Activated naive CD8-positive, alpha-beta T cell treated with anti-CD3 and anti-CD28 coated beads, Interleukin-2, amount 50 U/mL, for 16 hours (primary cell): ENCODE data around the gene ZBTB9.
"Not testable (repeated sequence)": the region's sequence is repeated elsewhere in the genome, so short reads cannot be mapped to it uniquely, and the experiment has no call there.

Experiments used
- DNase-seq: peaks from one replicate; pipeline ENCODE4 v3.0.0-alpha.2; 2020; ENCODE audit warnings: low read depth, low spot score

ZBTB9 gene

DNA sequence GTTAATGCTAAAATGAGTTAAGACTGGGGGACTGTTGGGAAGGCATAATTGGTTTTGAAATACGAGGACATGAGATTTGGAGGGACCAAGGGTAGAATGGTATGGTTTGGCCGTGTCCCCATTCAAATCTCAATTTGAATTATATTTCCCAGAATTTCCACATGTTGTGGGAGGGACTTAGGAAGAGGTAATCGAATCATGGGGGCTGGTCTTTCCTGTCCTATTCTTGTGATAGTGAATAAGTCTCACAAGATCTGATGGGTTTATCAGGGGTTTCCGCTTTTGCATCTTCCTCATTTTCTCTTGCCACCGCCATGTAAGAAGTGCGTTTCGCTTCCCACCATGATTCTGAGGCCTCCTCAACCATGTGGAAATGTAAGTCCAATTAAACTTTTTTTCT is 12.7 kb downstream of the ZBTB9 start:
- DNase-seq: no peak

DNA sequence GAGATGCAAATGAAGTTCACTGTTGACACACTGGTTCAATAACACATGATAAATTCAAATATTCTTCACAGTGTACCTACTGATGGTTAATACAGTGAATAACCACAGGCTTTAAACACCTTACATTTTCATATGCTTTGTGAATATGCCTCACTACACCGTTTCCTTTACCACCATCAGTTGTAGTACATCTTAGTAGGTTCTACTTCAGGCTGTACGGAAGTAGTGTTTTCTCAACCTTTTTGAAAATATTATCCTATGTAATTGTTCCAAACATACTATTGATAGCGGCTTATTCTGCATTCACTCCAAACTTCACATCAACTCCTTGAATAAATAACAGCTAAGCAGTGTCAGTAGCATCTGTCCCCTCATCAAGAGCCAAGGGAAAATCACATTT is 15.3 kb downstream of the ZBTB9 start:
- no peak for DNase-seq

DNA sequence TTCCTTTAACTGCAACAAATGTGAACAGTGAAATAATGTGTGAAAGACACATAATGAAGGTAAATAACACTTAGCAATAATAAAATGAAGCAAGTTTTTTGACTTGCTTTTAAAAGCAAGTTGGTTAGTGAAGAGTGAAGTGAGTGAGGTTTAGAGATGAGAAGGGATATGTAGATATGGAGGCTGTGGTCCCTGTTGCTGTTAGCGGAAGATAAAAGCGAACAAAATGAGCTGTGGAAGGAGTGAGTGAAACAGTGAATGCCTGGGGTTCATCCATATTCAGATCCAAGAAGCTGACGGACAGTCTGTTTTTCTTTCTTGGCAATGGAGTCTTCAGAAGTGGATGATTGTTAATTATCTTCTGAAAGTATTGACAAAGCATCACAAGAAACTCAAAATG is 23.5 kb downstream of the ZBTB9 start:
- DNase-seq: no peak

DNA sequence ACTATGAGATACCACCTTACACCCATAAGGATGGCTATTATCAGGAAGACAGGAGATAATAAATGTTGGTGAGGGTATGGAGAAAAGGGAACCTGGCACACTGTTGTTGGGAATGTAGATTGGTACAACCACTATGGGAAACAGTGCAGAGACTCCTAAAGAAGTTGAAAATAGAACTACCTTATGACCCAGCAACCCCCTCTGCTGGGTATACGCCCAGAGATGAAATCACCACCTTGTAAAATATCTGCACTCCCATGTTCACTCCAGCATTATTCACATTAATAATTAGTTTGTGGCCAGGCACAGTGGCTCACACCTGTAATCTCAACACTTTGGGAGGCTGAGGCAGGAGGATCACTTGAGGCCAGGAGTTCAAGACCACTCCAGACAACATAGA is 26.8 kb downstream of the ZBTB9 start:
- no peak for DNase-seq

DNA sequence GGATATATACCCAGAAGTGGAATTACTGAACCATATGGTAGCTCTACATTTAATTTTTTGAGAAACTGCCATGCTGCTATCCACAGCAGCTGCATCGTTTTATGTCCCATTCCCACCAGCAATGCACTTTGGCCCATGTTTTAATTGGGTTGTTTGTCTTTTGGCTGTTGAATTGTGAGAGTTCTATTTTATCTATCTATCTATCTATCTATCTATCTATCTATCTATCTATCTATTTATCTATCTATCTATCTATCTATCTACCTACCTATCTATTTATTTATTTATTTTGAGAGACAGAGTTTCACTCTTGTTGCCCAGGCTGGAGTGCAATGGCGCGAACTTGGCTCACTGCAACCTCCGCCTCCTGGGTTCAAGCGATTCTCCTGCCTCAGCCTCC is 28.2 kb downstream of the ZBTB9 start:
- DNase-seq: not testable (repeated sequence)

DNA sequence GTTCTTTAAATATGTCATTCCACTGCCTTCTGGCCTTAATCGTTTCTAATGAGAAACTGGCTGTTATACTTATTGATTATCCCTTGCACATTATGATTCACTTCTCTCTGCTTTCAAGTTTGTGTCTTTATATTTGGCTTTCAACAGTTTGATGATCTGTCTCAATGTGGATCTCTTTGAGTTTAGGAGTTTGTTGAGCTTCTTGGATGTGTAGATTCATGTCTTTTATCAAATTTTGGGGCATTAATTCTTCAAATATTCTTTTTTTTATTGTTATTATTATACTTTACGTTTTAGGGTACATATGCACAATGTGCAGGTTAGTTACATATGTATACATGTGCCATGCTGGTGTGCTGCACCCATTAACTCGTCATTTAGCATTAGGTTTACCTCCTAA is 29.3 kb downstream of the ZBTB9 start:
- DNase-seq: no peak

DNA sequence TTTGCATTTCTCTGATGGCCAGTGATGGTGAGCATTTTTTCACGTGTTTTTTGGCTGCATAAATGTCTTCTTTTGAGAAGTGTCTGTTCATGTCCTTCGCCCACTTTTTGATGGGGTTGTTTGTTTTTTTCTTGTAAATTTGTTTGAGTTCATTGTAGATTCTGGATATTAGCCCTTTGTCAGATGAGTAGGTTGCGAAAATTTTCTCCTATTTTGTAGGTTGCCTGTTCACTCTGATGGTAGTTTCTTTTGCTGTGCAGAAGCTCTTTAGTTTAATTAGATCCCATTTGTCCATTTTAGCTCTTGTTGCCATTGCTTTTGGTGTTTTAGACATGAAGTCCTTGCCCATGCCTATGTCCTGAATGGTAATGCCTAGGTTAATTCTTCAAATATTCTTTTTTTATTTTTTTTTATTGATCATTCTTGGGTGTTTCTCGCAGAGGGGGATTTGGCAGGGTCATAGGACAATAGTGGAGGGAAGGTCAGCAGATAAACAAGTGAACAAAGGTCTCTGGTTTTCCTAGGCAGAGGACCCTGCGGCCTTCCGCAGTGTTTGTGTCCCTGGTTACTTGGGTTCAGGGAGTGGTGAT is 30.4 kb downstream of the ZBTB9 start:
- not testable (repeated sequence) for DNase-seq

DNA sequence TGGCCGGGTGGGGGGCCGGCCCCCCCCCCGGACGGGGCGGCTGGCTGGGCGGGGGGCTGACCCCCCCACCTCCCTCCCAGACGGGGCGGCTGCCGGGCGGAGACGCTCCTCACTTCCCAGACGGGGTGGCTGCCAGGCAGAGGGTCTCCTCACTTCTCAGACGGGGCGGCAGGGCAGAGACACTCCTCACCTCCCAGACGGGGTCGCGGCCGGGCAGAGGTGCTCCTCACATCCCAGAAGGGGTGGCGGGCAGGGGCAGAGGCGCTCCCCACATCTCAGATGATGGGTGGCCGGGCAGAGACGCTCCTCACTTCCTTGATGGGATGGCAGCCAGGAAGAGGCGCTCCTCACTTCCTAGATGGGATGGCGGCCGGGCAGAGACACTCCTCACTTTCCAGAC is 31.3 kb downstream of the ZBTB9 start:
- DNase-seq: not testable (repeated sequence)

DNA sequence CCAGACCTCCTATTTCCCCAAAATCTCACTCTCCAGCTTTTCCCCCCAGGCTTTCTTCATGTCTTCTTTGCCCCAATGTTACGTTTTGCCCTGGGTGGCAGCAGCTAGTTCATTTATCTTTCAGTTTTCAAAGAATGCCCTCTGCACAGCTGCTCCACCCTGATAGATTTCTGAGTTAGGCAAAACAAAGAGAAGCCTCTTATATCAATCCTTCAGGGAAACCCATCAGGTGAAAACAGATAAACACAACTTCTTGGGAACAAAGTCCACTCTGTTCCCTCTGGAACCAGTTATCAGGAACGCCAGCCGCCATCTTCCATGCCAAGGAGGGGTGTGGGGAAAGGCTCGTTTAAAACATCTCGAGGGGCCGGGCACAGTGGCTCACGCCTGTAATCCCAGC is 34.0 kb downstream of the ZBTB9 start:
- DNase-seq: no peak

DNA sequence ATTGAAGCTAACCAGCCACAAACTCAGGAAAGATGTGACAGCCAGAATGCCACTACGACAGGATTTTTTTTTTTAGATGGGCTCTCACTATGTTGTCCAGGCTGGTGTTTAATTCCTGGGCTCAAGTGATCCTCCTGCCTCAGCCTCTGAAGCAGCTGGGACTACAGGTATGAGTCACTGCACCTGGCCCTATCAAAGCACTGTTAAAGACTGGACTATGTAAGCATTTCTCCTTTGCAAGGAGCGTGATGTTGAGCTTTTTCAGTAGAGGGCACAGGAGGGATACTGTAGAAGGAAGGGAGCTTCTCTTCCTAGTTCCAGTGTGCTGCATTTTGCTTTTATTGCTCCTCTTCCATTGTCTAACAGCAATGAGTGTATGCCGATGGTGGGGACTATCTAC is 35.8 kb downstream of the ZBTB9 start:
- no peak for DNase-seq

DNA sequence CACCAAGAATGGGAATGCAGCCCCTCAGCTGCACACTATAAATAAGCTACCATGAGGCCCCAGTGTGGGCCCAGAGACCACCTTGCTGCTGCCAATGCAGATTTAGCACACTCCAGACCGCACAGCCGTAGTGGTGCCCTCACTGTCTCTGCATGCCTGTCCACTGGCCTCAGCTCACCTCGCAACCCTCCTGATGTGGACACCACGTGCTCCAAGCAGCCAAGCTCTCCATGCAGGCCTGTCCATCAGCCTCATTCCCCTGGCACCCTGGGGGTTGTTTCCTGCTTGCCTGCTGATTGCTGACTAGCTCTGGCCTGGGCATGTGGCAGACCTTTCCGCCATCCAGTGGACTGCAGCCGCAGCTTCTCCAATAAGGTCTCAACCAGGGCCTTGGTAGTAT is 36.2 kb downstream of the ZBTB9 start:
- no peak for DNase-seq

DNA sequence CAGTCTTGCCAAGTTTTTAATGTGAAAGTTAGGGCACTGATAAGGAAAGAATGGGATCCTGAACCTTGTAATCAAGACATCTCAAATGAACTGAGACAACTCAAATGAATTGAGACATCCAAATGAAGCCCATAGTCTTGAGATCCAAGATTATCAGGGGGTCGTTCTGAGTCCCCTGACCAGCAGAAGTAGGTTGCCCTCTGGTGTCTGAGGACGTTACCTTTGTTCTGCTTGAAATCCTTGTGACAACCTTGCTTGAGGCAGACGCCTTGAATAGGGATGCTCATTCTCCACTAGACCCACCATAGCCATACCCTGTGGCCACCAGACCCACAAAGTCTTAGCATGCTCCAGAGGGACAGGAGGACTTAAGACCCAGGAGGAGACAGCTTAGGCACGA is 37.7 kb downstream of the ZBTB9 start:
- DNase-seq: no peak

DNA sequence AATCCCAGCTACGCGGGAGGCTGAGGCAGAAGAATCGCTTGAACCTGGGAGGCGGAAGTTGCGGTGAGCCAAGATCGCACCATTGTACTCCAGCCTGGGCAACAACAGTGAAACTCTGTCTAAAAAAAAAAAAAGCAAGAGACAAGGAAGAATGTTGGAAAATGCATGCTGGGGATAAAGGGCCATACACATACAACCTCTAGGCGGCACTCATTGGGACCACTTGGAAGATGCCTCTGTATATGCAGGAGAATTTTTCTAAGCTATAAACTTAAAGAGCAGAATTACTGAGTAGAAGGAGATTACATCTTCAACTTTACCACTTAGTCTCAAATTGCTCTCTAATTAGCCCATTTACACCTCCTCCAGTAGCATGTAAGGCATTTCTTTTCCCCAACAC is 42.8 kb downstream of the ZBTB9 start:
- DNase-seq: no peak

DNA sequence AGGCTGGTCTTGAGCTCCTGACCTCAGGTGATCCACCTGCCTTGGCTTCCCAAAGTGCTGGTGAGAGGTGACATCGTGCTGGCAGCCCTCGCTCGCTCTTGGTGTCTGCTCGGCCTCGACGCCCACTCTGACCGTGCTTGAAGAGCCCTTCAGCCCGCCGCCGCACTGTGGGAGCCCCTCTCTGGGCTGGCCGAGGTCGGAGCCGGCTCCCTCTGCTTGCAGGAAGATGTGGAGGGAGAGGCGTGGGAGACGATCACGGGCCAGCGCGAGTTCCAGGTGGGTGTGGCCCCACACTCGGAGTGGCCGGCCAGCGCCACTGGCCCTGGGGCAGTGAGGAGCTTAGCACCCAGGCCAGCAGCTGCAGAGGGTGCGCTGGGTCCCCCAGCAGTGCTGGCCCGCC is 48.1 kb downstream of the ZBTB9 start:
- no peak for DNase-seq

DNA sequence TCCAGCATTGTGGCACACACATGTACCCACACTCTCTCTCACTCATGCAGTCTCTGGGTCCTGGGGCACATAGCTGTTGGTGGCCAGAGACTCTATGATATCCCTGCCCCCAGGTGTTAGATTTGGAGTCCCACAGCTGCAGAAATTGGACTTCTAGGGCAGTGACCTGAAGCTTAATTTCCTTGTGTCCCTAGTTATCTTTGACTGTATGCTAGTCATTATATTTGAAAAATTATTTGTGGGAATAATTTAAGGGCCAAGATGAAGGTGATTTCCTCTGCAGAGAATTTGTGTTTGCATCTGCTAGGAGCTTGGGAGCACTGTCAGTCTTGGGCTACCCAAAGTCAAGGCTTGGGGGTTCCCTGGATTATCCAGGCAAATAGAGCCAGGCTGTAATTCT is 50.1 kb downstream of the ZBTB9 start:
- no peak for DNase-seq

DNA sequence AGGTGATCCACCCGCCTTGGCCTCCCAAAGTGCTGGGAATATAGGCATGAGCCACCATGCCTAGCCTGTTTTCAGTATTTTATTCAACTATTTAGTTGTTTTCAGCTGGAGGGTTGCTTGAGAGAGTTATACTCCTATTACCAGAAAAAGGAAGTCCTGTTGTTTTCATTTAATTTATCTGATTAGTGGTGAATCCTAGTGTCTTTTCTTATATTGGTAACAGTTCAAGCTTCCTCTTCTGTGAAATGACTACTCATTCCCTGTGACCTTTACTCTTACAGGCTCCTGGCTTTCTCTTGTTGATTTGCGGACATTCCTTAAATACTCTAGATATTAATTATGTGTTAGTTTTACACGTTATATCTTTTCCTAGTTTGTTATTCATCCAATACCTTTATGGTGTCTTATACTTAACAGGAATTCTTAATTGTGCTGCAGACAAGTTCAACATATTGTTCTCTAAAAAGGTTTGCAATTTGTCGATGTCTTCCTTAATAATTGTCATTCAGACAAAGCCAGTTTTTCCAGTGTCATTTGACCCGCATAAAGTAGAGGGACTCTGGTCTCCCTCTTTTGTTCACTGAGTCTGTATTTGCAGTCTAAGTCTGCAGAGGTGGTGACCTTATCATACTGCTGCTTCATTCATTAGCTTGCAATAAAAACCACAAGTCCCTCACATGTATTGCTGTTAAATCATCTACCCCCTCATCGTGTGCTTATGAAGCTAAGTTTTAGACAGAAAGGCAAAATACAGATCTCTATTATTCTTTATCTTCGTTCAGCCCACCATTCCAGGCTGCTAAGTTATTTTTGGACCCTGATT is 51.4 kb downstream of the ZBTB9 start:
- DNase-seq: no peak
